ENCODE measurements around the gene GMEB2.
"Not testable (repeated sequence)": the region's sequence is repeated elsewhere in the genome, so short reads cannot be mapped to it uniquely, and the experiment has no call there.

Gene GMEB2

GRCh38 chr20:63626424-63627128 is at the start of gene GMEB2:
GMEB2 (minus strand) TSS chr20:63627101; CDS start chr20:63619397, 7,704 bp downstream.
- H3K4me3 ChIP-seq (replicated peaks; ENCODE audit: low read depth, low read length), result peak within 1 kb of the TSS; percentile 95
- no peak for TF ChIP-seq CTCF (IDR thresholded peaks at IDR 0.05; ENCODE audit: insufficient read depth, low read length, poor library complexity, severe bottlenecking)
- peak; percentile 86 for DNase-seq (ENCODE audit: extremely low read depth, insufficient read length)
- H3K27me3 ChIP-seq (replicated peaks; ENCODE audit: control insufficient read depth, insufficient read depth, low read length), result no peaks in the 10 kb centered on the region
- H3K36me3 ChIP-seq (ENCODE audit: control insufficient read depth, insufficient read depth, low read length), result no peaks in the 10 kb centered on the region

- peaks cover 11% of the 10 kb centered on the region for H3K36me3 ChIP-seq (ENCODE audit: control insufficient read depth, insufficient read depth, low read length)
- no peaks in the 10 kb centered on the region for H3K27me3 ChIP-seq (replicated peaks; ENCODE audit: control insufficient read depth, insufficient read depth, low read length)
- TF ChIP-seq CTCF (IDR thresholded peaks at IDR 0.05; ENCODE audit: insufficient read depth, low read length, poor library complexity, severe bottlenecking), result no peak
- H3K4me3 ChIP-seq (replicated peaks; ENCODE audit: low read depth, low read length), result no peak overlapping the region
- no peak for DNase-seq (ENCODE audit: extremely low read depth, insufficient read length)
Measured at GRCh38 chr20:63675681-63676368, 48.9 kb upstream of the GMEB2 start.

GRCh38 chr20:63673951-63674350 is 47.0 kb upstream of the GMEB2 start:
- no peak overlapping the region for H3K4me3 ChIP-seq (replicated peaks; ENCODE audit: low read depth, low read length)
- H3K36me3 ChIP-seq (ENCODE audit: control insufficient read depth, insufficient read depth, low read length), result peaks cover 11% of the 10 kb centered on the region
- no peaks in the 10 kb centered on the region for H3K27me3 ChIP-seq (replicated peaks; ENCODE audit: control insufficient read depth, insufficient read depth, low read length)
- no peak for TF ChIP-seq CTCF (IDR thresholded peaks at IDR 0.05; ENCODE audit: insufficient read depth, low read length, poor library complexity, severe bottlenecking)
- DNase-seq (ENCODE audit: extremely low read depth, insufficient read length), result no peak

- TF ChIP-seq CTCF (IDR thresholded peaks at IDR 0.05; ENCODE audit: insufficient read depth, low read length, poor library complexity, severe bottlenecking), result no peak
- Histone ChIP-seq H3K27me3 (replicated peaks; ENCODE audit: control insufficient read depth, insufficient read depth, low read length) (no peaks in the 10 kb centered on the region), H3K4me3 (replicated peaks; ENCODE audit: low read depth, low read length) (no peak overlapping the region), H3K36me3 (ENCODE audit: control insufficient read depth, insufficient read depth, low read length) (peaks cover 10% of the 10 kb centered on the region)
- DNase-seq (ENCODE audit: extremely low read depth, insufficient read length), result no peak
Measured at GRCh38 chr20:63672666-63673065, 45.8 kb upstream of the GMEB2 start.

GRCh38 chr20:63671695-63672094 is 44.8 kb upstream of the GMEB2 start:
- DNase-seq (ENCODE audit: extremely low read depth, insufficient read length); H3K27me3 ChIP-seq (replicated peaks; ENCODE audit: control insufficient read depth, insufficient read depth, low read length); H3K4me3 ChIP-seq (replicated peaks; ENCODE audit: low read depth, low read length): not testable (repeated sequence)
- H3K36me3 ChIP-seq (ENCODE audit: control insufficient read depth, insufficient read depth, low read length), result peaks cover 16% of the 10 kb centered on the region

GRCh38 chr20:63668351-63668750 is 41.5 kb upstream of the GMEB2 start:
- Histone ChIP-seq H3K27me3 (replicated peaks; ENCODE audit: control insufficient read depth, insufficient read depth, low read length) (no peaks in the 10 kb centered on the region), H3K36me3 (ENCODE audit: control insufficient read depth, insufficient read depth, low read length) (peaks cover 16% of the 10 kb centered on the region), H3K4me3 (replicated peaks; ENCODE audit: low read depth, low read length) (no peak overlapping the region)
- DNase-seq (ENCODE audit: extremely low read depth, insufficient read length), result no peak
- TF ChIP-seq CTCF (IDR thresholded peaks at IDR 0.05; ENCODE audit: insufficient read depth, low read length, poor library complexity, severe bottlenecking), result no peak
